HepG2 (cell line): ENCODE measurements around the gene PRKAR2B.

Experiments used
- NFATC3 ChIP-seq: sonication (generic); formaldehyde crosslinking; IDR thresholded peaks from 2 replicates; pipeline ENCODE4 v1.5.1; 2020; ENCODE audit warnings: mild to moderate bottlenecking, missing genetic modification reagents
- POLR2AphosphoS5 ChIP-seq: IDR thresholded peaks from 2 replicates; pipeline ENCODE4 v1.6.1; 2012; ENCODE audit warnings: low read depth, low read length
- ZFP62 ChIP-seq: sonication (generic); formaldehyde crosslinking; IDR thresholded peaks from 2 replicates; pipeline ENCODE4 v1.4.0; 2020; ENCODE audit warnings: missing genetic modification reagents
- ZNF337 ChIP-seq: sonication (generic); formaldehyde crosslinking; IDR thresholded peaks from 2 replicates; pipeline ENCODE4 v1.5.1; 2020; ENCODE audit warnings: missing genetic modification reagents, low read depth, mild to moderate bottlenecking, borderline replicate concordance
- TF ChIP-seq, protein P1 (sequence below): sonication (generic); formaldehyde crosslinking; IDR thresholded peaks from 2 replicates; pipeline ENCODE4 v1.5.1; 2020; ENCODE audit warnings: missing genetic modification reagents, mild to moderate bottlenecking, borderline replicate concordance
- TF ChIP-seq, protein P2 (sequence below), 2 experiments: sonication (generic) in 1 of 2; formaldehyde crosslinking in 1 of 2; IDR thresholded peaks; 2 replicates each; pipeline versions ENCODE4 v1.5.1 to v1.6.1; 2011 to 2020; ENCODE audit warnings: borderline replicate concordance in 1 of 2, low read depth in 1 of 2, low read length in 1 of 2, mild to moderate bottlenecking in 1 of 2, missing genetic modification reagents in 1 of 2, moderate library complexity in 1 of 2

GRCh38 chr7:107002529-107002998, 41.9 kb upstream of the PRKAR2B start:
- TF ChIP-seq, protein P1, sequence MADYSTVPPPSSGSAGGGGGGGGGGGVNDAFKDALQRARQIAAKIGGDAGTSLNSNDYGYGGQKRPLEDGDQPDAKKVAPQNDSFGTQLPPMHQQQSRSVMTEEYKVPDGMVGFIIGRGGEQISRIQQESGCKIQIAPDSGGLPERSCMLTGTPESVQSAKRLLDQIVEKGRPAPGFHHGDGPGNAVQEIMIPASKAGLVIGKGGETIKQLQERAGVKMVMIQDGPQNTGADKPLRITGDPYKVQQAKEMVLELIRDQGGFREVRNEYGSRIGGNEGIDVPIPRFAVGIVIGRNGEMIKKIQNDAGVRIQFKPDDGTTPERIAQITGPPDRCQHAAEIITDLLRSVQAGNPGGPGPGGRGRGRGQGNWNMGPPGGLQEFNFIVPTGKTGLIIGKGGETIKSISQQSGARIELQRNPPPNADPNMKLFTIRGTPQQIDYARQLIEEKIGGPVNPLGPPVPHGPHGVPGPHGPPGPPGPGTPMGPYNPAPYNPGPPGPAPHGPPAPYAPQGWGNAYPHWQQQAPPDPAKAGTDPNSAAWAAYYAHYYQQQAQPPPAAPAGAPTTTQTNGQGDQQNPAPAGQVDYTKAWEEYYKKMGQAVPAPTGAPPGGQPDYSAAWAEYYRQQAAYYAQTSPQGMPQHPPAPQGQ (CRISPR knock-in tag): no peak
- no peak for TF ChIP-seq NFATC3 (CRISPR knock-in tag)
- TF ChIP-seq ZNF337 (CRISPR knock-in tag): no peak
- no peak for TF ChIP-seq POLR2AphosphoS5
- TF ChIP-seq, protein P2, sequence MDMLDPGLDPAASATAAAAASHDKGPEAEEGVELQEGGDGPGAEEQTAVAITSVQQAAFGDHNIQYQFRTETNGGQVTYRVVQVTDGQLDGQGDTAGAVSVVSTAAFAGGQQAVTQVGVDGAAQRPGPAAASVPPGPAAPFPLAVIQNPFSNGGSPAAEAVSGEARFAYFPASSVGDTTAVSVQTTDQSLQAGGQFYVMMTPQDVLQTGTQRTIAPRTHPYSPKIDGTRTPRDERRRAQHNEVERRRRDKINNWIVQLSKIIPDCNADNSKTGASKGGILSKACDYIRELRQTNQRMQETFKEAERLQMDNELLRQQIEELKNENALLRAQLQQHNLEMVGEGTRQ (IDR thresholded peaks at IDR 0.05; ENCODE audit: low read depth, low read length): no peak
- TF ChIP-seq, protein P2 (CRISPR knock-in tag; IDR thresholded peaks at IDR 0.05; ENCODE audit: borderline replicate concordance): no peak
- no peak for TF ChIP-seq ZFP62 (CRISPR knock-in tag)
